Measurements from ENCODE around the gene PLAGL2.

The PLAGL2 gene

GRCh38 chr20:32226391-32226790, 18.8 kb upstream of the PLAGL2 start:
- TF ChIP-seq, protein P1, sequence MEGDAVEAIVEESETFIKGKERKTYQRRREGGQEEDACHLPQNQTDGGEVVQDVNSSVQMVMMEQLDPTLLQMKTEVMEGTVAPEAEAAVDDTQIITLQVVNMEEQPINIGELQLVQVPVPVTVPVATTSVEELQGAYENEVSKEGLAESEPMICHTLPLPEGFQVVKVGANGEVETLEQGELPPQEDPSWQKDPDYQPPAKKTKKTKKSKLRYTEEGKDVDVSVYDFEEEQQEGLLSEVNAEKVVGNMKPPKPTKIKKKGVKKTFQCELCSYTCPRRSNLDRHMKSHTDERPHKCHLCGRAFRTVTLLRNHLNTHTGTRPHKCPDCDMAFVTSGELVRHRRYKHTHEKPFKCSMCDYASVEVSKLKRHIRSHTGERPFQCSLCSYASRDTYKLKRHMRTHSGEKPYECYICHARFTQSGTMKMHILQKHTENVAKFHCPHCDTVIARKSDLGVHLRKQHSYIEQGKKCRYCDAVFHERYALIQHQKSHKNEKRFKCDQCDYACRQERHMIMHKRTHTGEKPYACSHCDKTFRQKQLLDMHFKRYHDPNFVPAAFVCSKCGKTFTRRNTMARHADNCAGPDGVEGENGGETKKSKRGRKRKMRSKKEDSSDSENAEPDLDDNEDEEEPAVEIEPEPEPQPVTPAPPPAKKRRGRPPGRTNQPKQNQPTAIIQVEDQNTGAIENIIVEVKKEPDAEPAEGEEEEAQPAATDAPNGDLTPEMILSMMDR (IDR thresholded peaks at IDR 0.05; ENCODE audit: control extremely low read depth, extremely low read depth, low read depth, missing control alignments) = no peak
- no peak for DNase-seq (ENCODE audit: extremely low spot score)
- CTCF ChIA-PET = no interaction called here
- POLR2A ChIA-PET = no interaction called here

DNA sequence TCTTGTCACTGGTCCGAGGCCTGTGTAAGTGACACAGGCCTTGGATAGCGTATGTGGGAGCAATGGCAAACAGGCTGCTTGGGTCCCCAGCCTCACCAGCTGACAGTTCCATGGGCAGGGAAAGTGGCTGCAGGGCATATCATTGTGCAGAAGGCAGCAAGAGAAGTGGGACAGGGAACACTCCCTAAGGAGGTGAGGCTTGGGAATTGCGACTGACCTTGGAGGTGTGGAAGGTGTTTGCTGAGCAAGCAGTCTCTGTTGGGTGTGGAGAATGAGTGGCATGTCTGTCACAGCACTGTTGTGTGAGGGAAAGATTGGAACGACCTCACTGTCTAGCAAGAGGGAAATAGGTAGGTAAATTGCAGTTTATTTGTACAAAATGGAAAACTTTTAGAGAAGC, 16.9 kb upstream of the PLAGL2 start:
- TF ChIP-seq, protein P1 (IDR thresholded peaks at IDR 0.05; ENCODE audit: control extremely low read depth, extremely low read depth, low read depth, missing control alignments) = no peak
- DNase-seq (ENCODE audit: extremely low spot score) = no peak
- ChIA-PET CTCF (interaction anchor here (0.8 to 1.0 kb wide), 2 partner anchors 8 to 10 kb away, joined by 3 to 4 read pairs; no protein-coding TSS in a partner anchor), POLR2A (no interaction called here)

DNA sequence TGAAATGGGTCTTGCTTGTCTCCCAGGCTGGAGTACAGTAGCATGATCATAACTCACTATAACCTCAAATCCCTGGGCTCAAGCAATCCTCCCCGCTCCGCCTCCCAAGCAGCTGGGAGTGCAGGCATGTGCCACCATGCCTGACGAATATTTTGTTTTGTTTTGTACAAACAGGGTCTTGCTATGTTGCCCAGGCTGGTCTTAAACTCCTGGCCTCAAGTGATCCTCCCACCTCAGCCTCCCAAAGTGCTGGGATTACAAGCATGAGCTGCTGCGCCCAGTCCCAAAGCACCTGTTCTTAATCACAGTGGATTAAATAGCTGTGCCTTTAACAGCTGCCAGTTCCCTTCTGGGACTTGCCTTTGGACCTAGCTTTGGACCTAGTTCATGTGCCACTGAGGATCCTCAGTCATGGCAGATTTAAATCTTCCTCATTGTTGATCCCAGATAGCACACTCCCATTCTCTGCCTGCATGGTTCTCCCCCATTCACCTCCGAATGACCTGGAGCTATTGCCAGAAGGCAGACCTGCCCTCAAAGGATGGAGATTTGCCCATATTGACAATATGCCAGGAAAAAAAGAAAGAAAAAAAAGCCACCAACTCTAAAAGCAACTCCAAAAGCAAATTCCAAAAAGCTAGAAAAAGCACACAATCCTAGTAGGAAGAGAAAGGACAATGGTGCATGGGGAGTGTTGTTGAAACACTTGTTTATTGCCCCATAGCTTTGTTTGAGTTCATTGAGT, 10.8 kb upstream of the PLAGL2 start:
- DNase-seq (ENCODE audit: extremely low spot score) = no peak
- POLR2A ChIA-PET = no interaction called here
- CTCF ChIA-PET = interaction anchor here (1.6 kb wide), 1 partner anchor 15 kb away, joined by 3 read pairs; no protein-coding TSS in a partner anchor
- TF ChIP-seq, protein P1 (IDR thresholded peaks at IDR 0.05; ENCODE audit: control extremely low read depth, extremely low read depth, low read depth, missing control alignments) = no peak

DNA sequence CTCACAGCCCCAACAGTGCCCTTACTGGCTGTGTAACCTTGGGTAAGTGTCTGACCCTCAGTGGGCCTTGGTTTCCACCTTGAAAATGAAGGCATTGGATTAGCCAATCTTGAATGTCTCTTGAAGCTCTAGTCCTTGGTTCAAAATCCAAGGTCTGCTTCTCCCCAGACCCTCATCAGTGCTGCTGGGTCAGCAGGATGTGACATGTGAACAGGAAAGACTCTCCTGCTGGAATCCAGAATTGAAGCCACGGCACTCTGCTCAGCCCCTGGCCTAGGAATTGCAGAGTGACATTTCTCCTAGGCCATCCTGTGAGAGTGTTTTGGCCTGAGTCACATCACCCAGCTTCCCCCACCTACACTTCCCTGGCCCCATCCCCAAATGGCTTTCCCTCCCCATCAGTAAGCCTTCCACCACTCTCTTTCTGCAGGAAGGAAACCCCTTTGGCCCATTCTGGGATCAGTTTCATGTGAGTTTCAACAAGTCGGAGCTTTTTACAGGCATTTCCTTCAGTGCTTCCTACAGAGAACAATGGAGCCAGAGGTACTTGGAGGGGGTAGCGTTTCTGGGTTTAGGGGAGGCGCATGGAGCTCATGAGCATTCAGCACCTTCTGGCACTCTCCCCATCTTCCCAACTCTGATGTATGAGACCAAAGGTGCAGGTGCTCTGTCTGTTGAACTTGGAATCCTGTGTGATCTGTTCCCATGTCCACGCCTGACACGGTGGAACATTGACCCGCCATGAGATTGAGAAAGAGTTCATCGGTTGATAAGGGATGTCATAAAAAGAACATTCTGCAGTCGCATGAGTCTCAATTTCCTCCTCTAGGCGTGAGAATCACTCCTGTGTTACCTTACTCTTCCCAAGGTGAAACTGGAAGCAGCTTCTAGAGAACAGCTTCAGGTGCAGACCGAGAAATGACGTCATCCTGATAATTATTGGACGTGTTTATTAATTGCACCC, 8.9 kb upstream of the PLAGL2 start:
- ChIA-PET POLR2A (no interaction called here), CTCF (interaction anchor here (1.3 to 1.8 kb wide), 2 partner anchors 9 to 13 kb away, joined by 3 to 4 read pairs; no protein-coding TSS in a partner anchor)
- no peak for DNase-seq (ENCODE audit: extremely low spot score)
- TF ChIP-seq, protein P1 (IDR thresholded peaks at IDR 0.05; ENCODE audit: control extremely low read depth, extremely low read depth, low read depth, missing control alignments) = no peak

- TF ChIP-seq, protein P1 (IDR thresholded peaks at IDR 0.05; ENCODE audit: control extremely low read depth, extremely low read depth, low read depth, missing control alignments) = no peak
- ChIA-PET CTCF (interaction anchor here (1.0 to 1.8 kb wide), 2 partner anchors 9 to 28 kb away, joined by 3 to 4 read pairs; no protein-coding TSS in a partner anchor), POLR2A (no interaction called here)
- DNase-seq (ENCODE audit: extremely low spot score) = no peak
Observed at GRCh38 chr20:32215729-32216128, 8.2 kb upstream of the PLAGL2 start.

- ChIA-PET CTCF (interaction anchor here (1.0 kb wide), 1 partner anchor 29 kb away, joined by 3 read pairs; no protein-coding TSS in a partner anchor), POLR2A (no interaction called here)
- TF ChIP-seq, protein P1 (IDR thresholded peaks at IDR 0.05; ENCODE audit: control extremely low read depth, extremely low read depth, low read depth, missing control alignments) = no peak
- no peak for DNase-seq (ENCODE audit: extremely low spot score)
Observed at GRCh38 chr20:32215147-32215546, 7.6 kb upstream of the PLAGL2 start.

All from GM10248 (cell line).